Thymus (tissue), 11 donors: ENCODE results near the gene TRIM27. TPM values are rescaled to one million over a fixed set of nuclear protein-coding genes. Genes with fewer than 3 reads are reported as not detected.
"Not testable (repeated sequence)": the region's sequence is repeated elsewhere in the genome, so short reads cannot be mapped to it uniquely, and the experiment has no call there.

Experiments
- DNase-seq, 9 donors: peaks; one replicate each; pipeline ENCODE4 v3.0.0-alpha.2; 2013; ENCODE audit warnings: low spot score in 9 of 9, low read depth in 6 of 9, missing footprints in 1 of 9
- H3K27ac ChIP-seq, 2 donors: one replicate each; pipeline ENCODE4 v1.5.1; 2013; ENCODE audit warnings: control low read depth in 1 of 2, low read depth in 1 of 2, low read length in 1 of 2, mild to moderate bottlenecking in 1 of 2, moderate library complexity in 1 of 2
- H3K27me3 ChIP-seq, 2 donors: one replicate each; pipeline ENCODE4 v1.5.1; 2013; ENCODE audit warnings: low read length in 1 of 2; ENCODE audit not compliant: control insufficient read depth in 2 of 2, insufficient read depth in 1 of 2
- H3K36me3 ChIP-seq, 2 donors: one replicate each; pipeline ENCODE4 v1.5.1; 2013; ENCODE audit warnings: low read length in 1 of 2, mild to moderate bottlenecking in 1 of 2, moderate library complexity in 1 of 2; ENCODE audit not compliant: control insufficient read depth in 2 of 2, insufficient read depth in 2 of 2
- H3K4me1 ChIP-seq, 2 donors: one replicate each; pipeline ENCODE4 v1.5.1; 2013; ENCODE audit warnings: low read length in 2 of 2; ENCODE audit not compliant: control insufficient read depth in 2 of 2, insufficient read depth in 2 of 2
- H3K4me3 ChIP-seq, 2 donors: one replicate each; pipeline ENCODE4 v1.5.1; 2013; ENCODE audit warnings: low read length in 2 of 2, control low read depth in 1 of 2, mild to moderate bottlenecking in 1 of 2
- H3K9me3 ChIP-seq, 2 donors: one replicate each; pipeline ENCODE4 v1.5.1; 2013; ENCODE audit warnings: low read length in 1 of 2, mild to moderate bottlenecking in 1 of 2; ENCODE audit not compliant: control insufficient read depth in 2 of 2, insufficient read depth in 1 of 2
- WGBS: extraction: QIAGEN DNeasy Blood & Tissue Kit; methylation state at CpG from one replicate; pipeline ENCODE4 v1.1.7; 2013; 5-methylcytosine and 5-hydroxymethylcytosine counted together
- polyA plus RNA-seq: library from polyadenylated mRNA; stranded (reverse); fragments of 200-250 nt; gene quantifications from one replicate; pipeline ENCODE4 v1.2.3, GENCODE V29; 2013
- total RNA-seq: library from RNA; stranded (reverse); fragments of 120-200 nt; gene quantifications from one replicate; pipeline ENCODE4 v1.2.4, GENCODE V29; 2013
- donor health status: healthy.

The TRIM27 gene
- total and polyA plus RNA-seq, 2 donors = 48.6 to 67.9 TPM

GRCh38 chr6:28863604-28864325, 60.0 kb downstream of the TRIM27 start:
- Histone ChIP-seq H3K27ac (peak overlapping the region; percentile 31 to 91), H3K4me1 (peaks cover 3 to 24% of the 10 kb centered on the region in 2 donors), H3K4me3 (peak overlapping the region; percentile 59 to 82), H3K27me3 (peaks cover 0 to 30% of the 10 kb centered on the region in 2 donors), H3K9me3 (peaks cover 0 to 9% of the 10 kb centered on the region in 2 donors), H3K36me3 (no peaks in the 10 kb centered on the region)
- under 1% methylated on average over 47 of the region's 47 CpGs for WGBS
- peak in 8 of 9 donors; percentile 67 to 95 (median 80) for DNase-seq

DNA sequence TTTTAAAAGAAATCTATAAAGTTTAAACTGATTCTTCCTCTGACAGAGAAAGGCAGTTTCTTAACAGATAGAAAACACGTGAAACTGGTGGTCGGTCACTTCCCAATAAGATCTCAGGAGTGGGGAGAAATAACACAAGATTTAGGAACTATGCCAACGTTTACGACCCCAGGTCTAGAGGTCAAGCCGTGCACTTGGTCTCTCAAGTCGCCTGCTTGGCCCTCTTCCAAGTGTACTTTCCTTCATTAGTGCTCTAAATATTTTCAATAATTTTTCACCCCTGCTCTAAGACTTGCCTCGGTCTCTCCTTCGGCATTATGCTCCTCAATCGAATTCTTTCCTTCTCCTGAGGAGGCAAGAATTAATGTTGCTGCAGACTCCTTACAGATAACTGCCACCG, 61.7 kb downstream of the TRIM27 start:
- peaks cover 0 to 9% of the 10 kb centered on the region in 2 donors for H3K9me3 ChIP-seq
- no peaks in the 10 kb centered on the region for H3K36me3 ChIP-seq
- H3K4me3 ChIP-seq = no peak overlapping the region
- 95% methylated on average over 10 of the region's 10 CpGs for WGBS
- H3K27ac ChIP-seq = no peak overlapping the region
- DNase-seq = no peak
- H3K4me1 ChIP-seq = peaks cover 2 to 15% of the 10 kb centered on the region in 2 donors
- H3K27me3 ChIP-seq = peaks cover 0 to 30% of the 10 kb centered on the region in 2 donors

- no peak overlapping the region for H3K4me3 ChIP-seq
- DNase-seq = no peak
- peaks cover 0 to 30% of the 10 kb centered on the region in 2 donors for H3K27me3 ChIP-seq
- WGBS = 95% methylated on average over 22 of the region's 22 CpGs
- H3K4me1 ChIP-seq = peaks cover 0 to 11% of the 10 kb centered on the region in 2 donors
- H3K9me3 ChIP-seq = peaks cover 0 to 9% of the 10 kb centered on the region in 2 donors
- no peaks in the 10 kb centered on the region for H3K36me3 ChIP-seq
- no peak overlapping the region for H3K27ac ChIP-seq
Observed at GRCh38 chr6:28861339-28861738, 62.4 kb downstream of the TRIM27 start.

- 21% methylated on average over 6 of the region's 6 CpGs for WGBS
- Histone ChIP-seq H3K4me3 (no peak overlapping the region), H3K36me3 (no peaks in the 10 kb centered on the region), H3K9me3 (peaks cover 0 to 6% of the 10 kb centered on the region in 2 donors), H3K27ac (no peak overlapping the region), H3K27me3 (peaks cover 0 to 30% of the 10 kb centered on the region in 2 donors), H3K4me1 (peaks cover 0 to 11% of the 10 kb centered on the region in 2 donors)
- DNase-seq = no peak
Observed at GRCh38 chr6:28860581-28860980, 63.2 kb downstream of the TRIM27 start.

GRCh38 chr6:28858963-28859362, 64.8 kb downstream of the TRIM27 start:
- H3K36me3 ChIP-seq = no peaks in the 10 kb centered on the region
- no peak overlapping the region for H3K27ac ChIP-seq
- WGBS = 94% methylated on average over 3 of the region's 3 CpGs
- H3K27me3 ChIP-seq = peaks cover 0 to 30% of the 10 kb centered on the region in 2 donors
- no peak for DNase-seq
- H3K4me1 ChIP-seq = peaks cover 0 to 4% of the 10 kb centered on the region in 2 donors
- H3K4me3 ChIP-seq = no peak overlapping the region
- peaks cover 0 to 3% of the 10 kb centered on the region in 2 donors for H3K9me3 ChIP-seq

- no peak overlapping the region for H3K4me3 ChIP-seq
- H3K27ac ChIP-seq = no peak overlapping the region
- WGBS = 61% methylated on average over 1 of the region's 1 CpG
- no peak for DNase-seq
- no peaks in the 10 kb centered on the region for H3K36me3 ChIP-seq
- H3K9me3 ChIP-seq = peaks cover 0 to 3% of the 10 kb centered on the region in 2 donors
- no peaks in the 10 kb centered on the region for H3K4me1 ChIP-seq
- H3K27me3 ChIP-seq = peaks cover 0 to 15% of the 10 kb centered on the region in 2 donors
Observed at GRCh38 chr6:28856620-28857005, 67.2 kb downstream of the TRIM27 start.

DNA sequence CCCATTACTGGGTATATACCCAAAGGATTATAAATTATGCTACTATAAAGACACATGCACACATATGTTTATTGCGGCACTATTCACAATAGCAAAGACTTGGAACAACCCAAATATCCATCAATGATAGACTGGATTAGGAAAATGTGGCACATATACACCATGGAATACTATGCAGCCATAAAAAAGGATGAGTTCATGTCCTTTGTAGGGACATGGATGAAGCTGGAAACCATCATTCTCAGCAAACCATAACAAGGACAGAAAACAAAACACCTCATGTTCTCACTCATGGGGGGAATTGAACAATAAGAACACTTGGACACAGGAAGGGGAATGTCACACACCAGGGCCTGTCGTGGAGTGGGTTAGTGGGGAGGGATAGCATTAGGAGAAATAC, 69.4 kb downstream of the TRIM27 start:
- not testable (repeated sequence) for H3K36me3 ChIP-seq, H3K4me3 ChIP-seq, DNase-seq, H3K4me1 ChIP-seq, H3K27ac ChIP-seq, H3K27me3 ChIP-seq, H3K9me3 ChIP-seq
- 80% methylated on average over 2 of the region's 2 CpGs for WGBS

Other genes with a start within 250 kb of the TRIM27 start
- gene ZNF311, start 81.3 kb upstream of the TRIM27 start, total RNA-seq = 0.76 TPM
- 0.80 TPM for gene ZNF311, start 81.3 kb upstream of the TRIM27 start, polyA plus RNA-seq
- gene OR2W1, start 121.2 kb upstream of the TRIM27 start, total RNA-seq = not detected
- not detected for gene OR2W1, start 121.2 kb upstream of the TRIM27 start, polyA plus RNA-seq
- gene OR2B3, start 163.3 kb upstream of the TRIM27 start, total RNA-seq = not detected
- gene OR2B3, start 163.3 kb upstream of the TRIM27 start, polyA plus RNA-seq = not detected
- gene OR2J1, start 175.5 kb upstream of the TRIM27 start, total RNA-seq = not detected
- gene OR2J1, start 175.5 kb upstream of the TRIM27 start, polyA plus RNA-seq = 0.02 TPM
- not detected for gene OR2J3, start 184.1 kb upstream of the TRIM27 start, total RNA-seq
- 0.05 TPM for gene OR2J3, start 184.1 kb upstream of the TRIM27 start, polyA plus RNA-seq
- not detected for gene OR2J2, start 246.9 kb upstream of the TRIM27 start, total RNA-seq
- gene OR2J2, start 246.9 kb upstream of the TRIM27 start, polyA plus RNA-seq = not detected